Thoracic aorta (tissue), 2 donors: Measurements from ENCODE around the gene DCDC1. TPM values are rescaled to one million over a fixed set of nuclear protein-coding genes. Genes with fewer than 3 reads are reported as not detected.
"Not testable (repeated sequence)": the region's sequence is repeated elsewhere in the genome, so short reads cannot be mapped to it uniquely, and the experiment has no call there.

ENCODE experiments used
- ATAC-seq: fragments of 150-250 bp; one replicate; pipeline ENCODE4 v1.8.0; 2017; ENCODE audit warnings: low read depth; ENCODE audit not compliant: insufficient number of reproducible peaks, low FRiP score
- DNase-seq: peaks from one replicate; pipeline ENCODE4 v3.0.0-alpha.2; 2020; ENCODE audit warnings: low spot score
- H3K27ac ChIP-seq, 2 donors: fragments of 200-600 bp; sonication (generic); 1 replicate in 1 of 2; 2 replicates in 1 of 2; pipeline ENCODE4 v1.5.1; 2016; ENCODE audit warnings: mild to moderate bottlenecking in 2 of 2, moderate library complexity in 2 of 2
- H3K27me3 ChIP-seq: fragments of 200-600 bp; sonication (generic); replicated peaks from 2 replicates; pipeline ENCODE4 v1.6.0; 2016; ENCODE audit warnings: mild to moderate bottlenecking; ENCODE audit not compliant: insufficient read depth
- H3K36me3 ChIP-seq: fragments of 200-600 bp; sonication (generic); one replicate; pipeline ENCODE4 v1.5.1; 2016
- H3K4me1 ChIP-seq, 2 donors: fragments of 200-600 bp; sonication (generic); 1 replicate in 1 of 2; 2 replicates in 1 of 2; pipeline versions ENCODE4 v1.5.1 to v1.6.0; 2016; ENCODE audit warnings: low read depth in 2 of 2, mild to moderate bottlenecking in 1 of 2; ENCODE audit not compliant: control insufficient read depth in 1 of 2
- H3K4me3 ChIP-seq: fragments of 200-600 bp; sonication (generic); 2 replicates; pipeline ENCODE4 v1.5.1; 2016; ENCODE audit warnings: mild to moderate bottlenecking
- H3K9me3 ChIP-seq: fragments of 200-600 bp; sonication (generic); 2 replicates; pipeline ENCODE4 v1.5.1; 2016
- total RNA-seq, 2 donors: library from RNA; depleted of rRNA; stranded (reverse); fragments of >200 nt; gene quantifications; one replicate each; pipeline versions ENCODE4 v1.1.0 to v1.2.3, GENCODE V29; 2016
- TF ChIP-seq, protein P1 (sequence below): fragments of 200-600 bp; sonication (generic); IDR thresholded peaks from one replicate; pipeline ENCODE4 v1.5.1; 2019; ENCODE audit warnings: antibody characterized with exemption

DCDC1 gene
- total RNA-seq, 2 donors from 2014 or later = not detected

DNA sequence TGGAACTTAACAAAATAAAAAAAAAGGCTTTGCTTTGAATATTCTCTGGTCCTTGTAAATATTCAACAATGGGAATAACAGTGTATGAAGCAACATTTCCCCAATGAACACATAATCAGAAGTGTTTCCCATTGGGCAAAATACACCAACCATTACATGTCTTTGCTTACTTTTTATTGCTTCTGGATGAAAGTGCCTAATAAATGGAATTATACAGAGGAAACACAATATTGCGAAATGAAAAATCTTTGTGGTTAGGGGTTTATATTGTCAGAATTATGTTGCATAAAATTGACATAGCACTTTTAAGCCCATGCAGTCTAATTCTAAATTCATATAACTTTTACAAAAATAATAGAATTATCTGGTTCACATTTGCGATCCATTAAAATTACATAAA lies 386.4 kb downstream of the DCDC1 start:
- Histone ChIP-seq H3K9me3 (no peaks in the 10 kb centered on the region), H3K27ac (no peak overlapping the region), H3K4me1 (no peaks in the 10 kb centered on the region), H3K27me3 (no peaks in the 10 kb centered on the region), H3K4me3 (no peak overlapping the region), H3K36me3 (no peaks in the 10 kb centered on the region)
- TF ChIP-seq, protein P1, sequence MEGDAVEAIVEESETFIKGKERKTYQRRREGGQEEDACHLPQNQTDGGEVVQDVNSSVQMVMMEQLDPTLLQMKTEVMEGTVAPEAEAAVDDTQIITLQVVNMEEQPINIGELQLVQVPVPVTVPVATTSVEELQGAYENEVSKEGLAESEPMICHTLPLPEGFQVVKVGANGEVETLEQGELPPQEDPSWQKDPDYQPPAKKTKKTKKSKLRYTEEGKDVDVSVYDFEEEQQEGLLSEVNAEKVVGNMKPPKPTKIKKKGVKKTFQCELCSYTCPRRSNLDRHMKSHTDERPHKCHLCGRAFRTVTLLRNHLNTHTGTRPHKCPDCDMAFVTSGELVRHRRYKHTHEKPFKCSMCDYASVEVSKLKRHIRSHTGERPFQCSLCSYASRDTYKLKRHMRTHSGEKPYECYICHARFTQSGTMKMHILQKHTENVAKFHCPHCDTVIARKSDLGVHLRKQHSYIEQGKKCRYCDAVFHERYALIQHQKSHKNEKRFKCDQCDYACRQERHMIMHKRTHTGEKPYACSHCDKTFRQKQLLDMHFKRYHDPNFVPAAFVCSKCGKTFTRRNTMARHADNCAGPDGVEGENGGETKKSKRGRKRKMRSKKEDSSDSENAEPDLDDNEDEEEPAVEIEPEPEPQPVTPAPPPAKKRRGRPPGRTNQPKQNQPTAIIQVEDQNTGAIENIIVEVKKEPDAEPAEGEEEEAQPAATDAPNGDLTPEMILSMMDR = no peak
- ATAC-seq (no peak), DNase-seq (no peak)

DNA sequence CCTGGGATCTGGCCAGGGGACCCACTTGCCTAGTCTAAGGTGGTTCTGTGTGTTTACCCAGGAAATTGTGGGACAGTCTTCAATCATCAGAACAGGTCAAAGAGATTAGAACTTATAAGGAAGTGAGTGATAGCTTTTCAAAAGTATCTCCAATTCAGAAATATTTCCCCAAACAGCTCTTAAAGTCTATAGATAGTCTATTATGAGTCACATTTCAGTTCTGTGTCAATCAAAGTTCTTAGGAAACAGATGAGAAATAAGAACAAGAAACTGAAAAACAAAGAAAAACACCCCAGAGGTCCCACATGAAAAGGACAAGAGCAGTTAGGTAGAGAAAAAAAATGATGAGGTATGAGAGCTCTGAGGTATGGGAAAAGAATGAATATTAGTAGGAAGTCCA lies 402.0 kb downstream of the DCDC1 start:
- H3K4me3 ChIP-seq = no peak overlapping the region
- no peaks in the 10 kb centered on the region for H3K9me3 ChIP-seq
- H3K27ac ChIP-seq = no peak overlapping the region
- no peak for DNase-seq
- H3K27me3 ChIP-seq = no peaks in the 10 kb centered on the region
- ATAC-seq = no peak
- H3K4me1 ChIP-seq = no peaks in the 10 kb centered on the region
- H3K36me3 ChIP-seq = no peaks in the 10 kb centered on the region
- TF ChIP-seq, protein P1 = no peak

DNA sequence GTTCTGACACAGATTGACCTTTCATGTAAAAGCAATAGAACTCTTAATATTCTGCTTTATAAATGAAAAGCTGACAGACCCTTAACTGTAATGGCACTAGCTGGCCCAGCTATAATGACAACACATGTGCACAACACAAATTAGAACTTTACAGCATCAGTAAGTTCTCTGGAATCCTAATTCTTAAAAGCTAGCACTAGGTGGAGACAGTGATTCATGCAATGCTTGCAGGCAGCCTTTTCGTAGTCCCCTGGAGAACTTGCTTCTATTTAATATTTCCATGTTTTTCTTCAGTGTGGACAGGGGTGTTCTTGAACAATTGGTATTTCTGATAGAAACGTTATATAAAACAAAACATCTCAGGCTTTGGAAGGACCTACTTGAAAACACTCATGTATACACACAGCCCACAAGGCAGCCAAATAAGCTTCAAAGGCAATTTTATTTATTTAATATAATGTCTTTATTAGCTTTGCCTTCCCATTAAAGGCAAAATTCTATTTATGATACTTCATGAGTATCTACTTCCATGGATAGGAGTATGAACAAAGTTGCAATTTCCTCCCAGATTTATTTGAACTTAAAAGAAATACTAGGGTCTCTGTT lies 409.0 kb downstream of the DCDC1 start:
- H3K27ac ChIP-seq = no peak overlapping the region
- H3K36me3 ChIP-seq = no peaks in the 10 kb centered on the region
- no peak for ATAC-seq
- DNase-seq = no peak
- no peaks in the 10 kb centered on the region for H3K4me1 ChIP-seq
- TF ChIP-seq, protein P1 = no peak
- no peaks in the 10 kb centered on the region for H3K27me3 ChIP-seq
- no peak overlapping the region for H3K4me3 ChIP-seq
- H3K9me3 ChIP-seq = no peaks in the 10 kb centered on the region

DNA sequence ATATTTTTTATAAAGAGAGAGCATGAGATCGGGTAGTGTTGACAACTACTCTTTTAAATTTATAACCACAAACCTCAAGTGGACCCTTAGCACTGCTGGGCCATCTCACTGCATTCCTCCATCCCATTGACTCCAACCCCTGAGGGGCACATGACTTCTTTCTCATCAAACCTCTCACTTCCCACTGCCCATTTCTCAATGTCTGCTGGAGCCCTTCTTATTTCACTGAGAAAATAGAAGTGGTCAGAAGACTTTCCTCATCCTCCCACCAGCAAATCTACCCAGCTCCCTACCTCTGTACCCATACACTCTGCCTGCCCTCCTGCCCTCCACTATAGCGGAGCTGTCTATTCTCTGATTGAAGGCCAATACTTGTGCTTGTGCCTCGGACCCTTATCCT lies 412.8 kb downstream of the DCDC1 start:
- Histone ChIP-seq H3K9me3 (no peaks in the 10 kb centered on the region), H3K36me3 (no peaks in the 10 kb centered on the region), H3K27me3 (no peaks in the 10 kb centered on the region), H3K4me3 (no peak overlapping the region), H3K27ac (no peak overlapping the region), H3K4me1 (no peaks in the 10 kb centered on the region)
- DNase-seq (no peak), ATAC-seq (no peak)
- TF ChIP-seq, protein P1 = no peak

DNA sequence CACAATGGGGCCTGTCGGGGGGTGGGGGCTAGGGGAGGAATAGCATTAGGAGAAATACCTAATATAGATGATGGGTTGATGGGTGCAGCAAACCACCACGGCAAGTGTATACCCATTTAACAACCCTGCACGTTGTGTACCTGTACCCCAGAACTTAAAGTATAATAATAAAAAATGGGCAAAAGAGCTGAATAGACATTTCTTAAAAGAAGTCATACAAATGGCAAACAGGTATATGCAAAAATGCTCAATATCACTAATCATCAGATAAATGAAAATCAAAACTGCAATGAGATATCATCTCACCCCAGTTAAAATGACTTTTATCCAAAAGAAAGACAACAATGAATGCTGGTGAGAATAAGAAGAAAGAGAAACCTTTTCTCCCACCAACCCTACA lies 419.7 kb downstream of the DCDC1 start:
- H3K36me3 ChIP-seq = no peaks in the 10 kb centered on the region
- no peak for DNase-seq
- H3K27me3 ChIP-seq = no peaks in the 10 kb centered on the region
- no peak for ATAC-seq
- no peak overlapping the region for H3K4me3 ChIP-seq
- no peaks in the 10 kb centered on the region for H3K9me3 ChIP-seq
- H3K4me1 ChIP-seq = no peaks in the 10 kb centered on the region
- H3K27ac ChIP-seq = no peak overlapping the region
- TF ChIP-seq, protein P1 = no peak

DNA sequence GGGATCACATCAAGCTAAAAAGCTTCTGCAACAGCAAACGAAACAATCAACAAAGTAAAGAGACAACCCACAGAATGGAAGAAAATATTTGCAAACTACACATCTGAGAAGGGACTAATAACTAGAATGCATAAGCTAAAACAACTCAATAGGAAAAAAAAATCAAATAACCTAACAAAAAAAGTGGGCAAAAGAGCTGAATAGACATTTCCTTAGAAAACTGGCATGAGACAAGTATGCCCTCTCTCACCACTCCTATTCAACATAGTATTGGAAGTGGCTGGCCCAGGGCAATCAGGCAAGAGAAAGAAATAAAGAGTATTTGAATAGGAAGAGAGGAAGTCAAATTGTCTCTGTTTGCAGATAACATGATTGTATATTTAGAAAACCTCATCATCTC lies 421.8 kb downstream of the DCDC1 start:
- not testable (repeated sequence) for H3K36me3 ChIP-seq

More for the DNA sequence above, 421.8 kb downstream of the DCDC1 start:
- H3K4me1 ChIP-seq, ATAC-seq, DNase-seq, H3K9me3 ChIP-seq, H3K27ac ChIP-seq, H3K4me3 ChIP-seq, H3K27me3 ChIP-seq: not testable (repeated sequence)
